ENCODE measurements around the gene IFT27. TPM values are rescaled to one million over a fixed set of nuclear protein-coding genes. Genes with fewer than 3 reads are reported as not detected.

The IFT27 gene
- total and polyA plus RNA-seq, 9 donors: 14.2 to 38.8 (median 28.4) TPM

GRCh38 chr22:36808721-36809344, 32.9 kb upstream of the IFT27 start:
- H3K9me3 ChIP-seq: no peaks in the 10 kb centered on the region
- TF ChIP-seq CTCF (IDR thresholded peaks at IDR 0.05): no peak
- TF ChIP-seq POLR2A (IDR thresholded peaks at IDR 0.05): no peak
- TF ChIP-seq EP300 (IDR thresholded peaks at IDR 0.05): no peak
- no peaks in the 10 kb centered on the region for H3K4me1 ChIP-seq (ENCODE audit: insufficient read depth)
- intact Hi-C loops (cut with DNase I): no loop called here
- DNase-seq: no peak
- no peak overlapping the region for H3K27ac ChIP-seq
- no peaks in the 10 kb centered on the region for H3K36me3 ChIP-seq
- 74 to 81% (median 74%) methylated on average over 1 of the region's 1 CpG for WGBS, 3 donors
- no peak overlapping the region for H3K4me3 ChIP-seq
- no peaks in the 10 kb centered on the region for H3K27me3 ChIP-seq

GRCh38 chr22:36807627-36808026, 31.7 kb upstream of the IFT27 start:
- intact Hi-C loops (cut with DNase I): no loop called here
- no peaks in the 10 kb centered on the region for H3K36me3 ChIP-seq
- no peak for TF ChIP-seq CTCF (IDR thresholded peaks at IDR 0.05)
- TF ChIP-seq EP300 (IDR thresholded peaks at IDR 0.05): no peak
- TF ChIP-seq POLR2A (IDR thresholded peaks at IDR 0.05): no peak

GRCh38 chr22:36806835-36807234, 30.9 kb upstream of the IFT27 start:
- intact Hi-C loops (cut with DNase I): no loop called here
- H3K36me3 ChIP-seq: no peaks in the 10 kb centered on the region
- H3K27ac ChIP-seq: no peak overlapping the region
- no peaks in the 10 kb centered on the region for H3K9me3 ChIP-seq
- WGBS, 3 donors: 29 to 36% (median 33%) methylated on average over 6 of the region's 6 CpGs
- no peaks in the 10 kb centered on the region for H3K27me3 ChIP-seq
- DNase-seq: no peak
- no peak overlapping the region for H3K4me3 ChIP-seq
- no peak for TF ChIP-seq CTCF (IDR thresholded peaks at IDR 0.05)
- no peak for TF ChIP-seq POLR2A (IDR thresholded peaks at IDR 0.05)
- no peak for TF ChIP-seq EP300 (IDR thresholded peaks at IDR 0.05)
- no peaks in the 10 kb centered on the region for H3K4me1 ChIP-seq (ENCODE audit: insufficient read depth)

More at GRCh38 chr22:36807627-36808026, 31.7 kb upstream of the IFT27 start:
- Histone ChIP-seq H3K4me1 (ENCODE audit: insufficient read depth) (no peaks in the 10 kb centered on the region), H3K4me3 (no peak overlapping the region), H3K27ac (no peak overlapping the region), H3K27me3 (no peaks in the 10 kb centered on the region), H3K9me3 (no peaks in the 10 kb centered on the region)
- DNase-seq: no peak
- WGBS, 3 donors: 84 to 89% (median 86%) methylated on average over 7 of the region's 7 CpGs

- Histone ChIP-seq H3K27ac (no peak overlapping the region), H3K36me3 (no peaks in the 10 kb centered on the region), H3K9me3 (no peaks in the 10 kb centered on the region), H3K4me3 (no peak overlapping the region), H3K27me3 (no peaks in the 10 kb centered on the region), H3K4me1 (ENCODE audit: insufficient read depth) (no peaks in the 10 kb centered on the region)
- intact Hi-C loops (cut with DNase I): no loop called here
- TF ChIP-seq POLR2A (IDR thresholded peaks at IDR 0.05) (no peak), CTCF (IDR thresholded peaks at IDR 0.05) (no peak)
- WGBS, 3 donors: 54 to 73% (median 63%) methylated on average over 1 of the region's 1 CpG
- no peak for DNase-seq
Observed at GRCh38 chr22:36803358-36803757, 27.4 kb upstream of the IFT27 start.

All from ovary (tissue), 9 donors.